Muscle layer of duodenum (tissue), 2 donors: ENCODE data around the gene CDH13.

Experiments
- H3K27ac ChIP-seq: one replicate; pipeline ENCODE4 v1.7.0; 2013; ENCODE audit warnings: mild to moderate bottlenecking, low read length
- H3K27me3 ChIP-seq: one replicate; pipeline ENCODE4 v1.7.0; 2013; ENCODE audit warnings: low read depth, mild to moderate bottlenecking, control low read depth, low read length
- H3K36me3 ChIP-seq, 2 donors: one replicate each; pipeline ENCODE4 v1.7.0; 2013; ENCODE audit warnings: low read length in 2 of 2, control low read depth in 1 of 2, mild to moderate bottlenecking in 1 of 2; ENCODE audit not compliant: insufficient read depth in 2 of 2, control insufficient read depth in 1 of 2
- H3K4me1 ChIP-seq, 2 donors: one replicate each; pipeline ENCODE4 v1.7.0; 2013; ENCODE audit warnings: low read length in 2 of 2, mild to moderate bottlenecking in 2 of 2, control low read depth in 1 of 2, moderate library complexity in 1 of 2; ENCODE audit not compliant: insufficient read depth in 2 of 2, control insufficient read depth in 1 of 2
- H3K4me3 ChIP-seq, 2 donors: one replicate each; pipeline ENCODE4 v1.7.0; 2013; ENCODE audit warnings: low read length in 2 of 2, low read depth in 1 of 2, mild to moderate bottlenecking in 1 of 2
- H3K9me3 ChIP-seq, 2 donors: one replicate each; pipeline ENCODE4 v1.7.0; 2013; ENCODE audit warnings: low read length in 2 of 2, control low read depth in 1 of 2, mild to moderate bottlenecking in 1 of 2; ENCODE audit not compliant: control insufficient read depth in 1 of 2
- donor health status: healthy.

The CDH13 gene

DNA sequence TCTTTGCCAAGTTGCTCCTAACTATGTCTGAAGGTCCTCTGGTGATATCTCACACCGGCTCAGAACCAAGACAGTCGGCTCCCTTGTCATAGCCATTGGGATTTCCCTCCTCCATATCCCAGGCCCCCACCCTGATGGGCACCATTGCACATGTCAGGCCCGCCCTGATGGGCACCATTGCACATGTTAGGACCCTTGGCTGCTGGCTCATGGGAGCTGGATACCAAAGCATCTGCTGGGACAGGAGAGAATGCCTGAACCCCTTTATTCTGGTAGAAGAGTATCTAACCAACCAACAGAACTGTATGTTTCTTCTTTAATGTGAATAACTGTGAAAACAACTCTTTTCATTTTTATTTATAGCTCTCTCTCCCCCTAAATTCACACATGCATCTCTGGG lies 726.5 kb downstream of the CDH13 start:
- H3K9me3 ChIP-seq: no peaks in the 10 kb centered on the region
- H3K4me1 ChIP-seq: no peaks in the 10 kb centered on the region
- no peaks in the 10 kb centered on the region for H3K27me3 ChIP-seq
- no peak overlapping the region for H3K27ac ChIP-seq
- H3K36me3 ChIP-seq: no peaks in the 10 kb centered on the region
- no peak overlapping the region for H3K4me3 ChIP-seq

- Histone ChIP-seq H3K36me3 (no peaks in the 10 kb centered on the region), H3K9me3 (no peaks in the 10 kb centered on the region), H3K27me3 (no peaks in the 10 kb centered on the region), H3K4me3 (no peak overlapping the region), H3K27ac (no peak overlapping the region), H3K4me1 (no peaks in the 10 kb centered on the region)
These were observed 727.2 kb downstream of the CDH13 start for GRCh38 chr16:83354015-83354414.

DNA sequence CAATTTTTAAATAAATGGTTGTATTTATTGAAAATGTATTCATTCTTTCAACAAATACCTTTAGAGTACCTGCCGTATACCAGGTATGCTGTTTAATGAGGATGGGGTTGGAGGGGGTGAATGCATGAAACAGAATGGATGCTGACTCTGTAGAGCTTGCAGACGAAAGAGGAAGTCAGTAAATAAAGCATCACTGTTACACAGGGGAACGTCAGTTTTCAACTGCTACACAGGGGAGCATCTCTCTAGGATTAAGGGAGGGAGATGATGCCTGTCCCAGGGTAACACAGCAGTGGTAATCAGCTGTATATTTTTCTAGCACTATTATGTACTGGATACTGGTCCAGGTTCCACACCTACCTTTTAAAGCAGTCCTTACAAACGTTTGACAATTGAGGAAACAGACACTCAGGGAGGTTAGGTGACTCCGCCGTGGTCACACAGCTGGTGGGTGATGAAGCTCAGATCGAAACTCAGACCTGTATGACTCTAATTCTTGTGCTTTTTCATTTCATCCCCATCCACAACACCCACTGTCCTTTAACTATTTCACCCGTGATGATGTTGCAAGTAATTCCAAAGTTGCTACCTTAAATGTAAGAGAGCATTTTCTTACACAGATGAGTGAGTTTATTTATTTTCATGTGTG lies 728.9 kb downstream of the CDH13 start:
- H3K9me3 ChIP-seq: no peaks in the 10 kb centered on the region
- no peaks in the 10 kb centered on the region for H3K4me1 ChIP-seq
- H3K27ac ChIP-seq: no peak overlapping the region
- no peaks in the 10 kb centered on the region for H3K36me3 ChIP-seq
- no peak overlapping the region for H3K4me3 ChIP-seq
- H3K27me3 ChIP-seq: no peaks in the 10 kb centered on the region

- H3K9me3 ChIP-seq: no peaks in the 10 kb centered on the region
- no peaks in the 10 kb centered on the region for H3K36me3 ChIP-seq
- H3K27ac ChIP-seq: no peak overlapping the region
- no peaks in the 10 kb centered on the region for H3K4me1 ChIP-seq
- H3K27me3 ChIP-seq: no peaks in the 10 kb centered on the region
- H3K4me3 ChIP-seq: no peak overlapping the region
These were observed 729.5 kb downstream of the CDH13 start for GRCh38 chr16:83356266-83356665.

GRCh38 chr16:83356986-83357385 lies 730.2 kb downstream of the CDH13 start:
- Histone ChIP-seq H3K36me3 (no peaks in the 10 kb centered on the region), H3K4me1 (no peaks in the 10 kb centered on the region), H3K9me3 (no peaks in the 10 kb centered on the region), H3K27ac (no peak overlapping the region), H3K4me3 (no peak overlapping the region), H3K27me3 (no peaks in the 10 kb centered on the region)

DNA sequence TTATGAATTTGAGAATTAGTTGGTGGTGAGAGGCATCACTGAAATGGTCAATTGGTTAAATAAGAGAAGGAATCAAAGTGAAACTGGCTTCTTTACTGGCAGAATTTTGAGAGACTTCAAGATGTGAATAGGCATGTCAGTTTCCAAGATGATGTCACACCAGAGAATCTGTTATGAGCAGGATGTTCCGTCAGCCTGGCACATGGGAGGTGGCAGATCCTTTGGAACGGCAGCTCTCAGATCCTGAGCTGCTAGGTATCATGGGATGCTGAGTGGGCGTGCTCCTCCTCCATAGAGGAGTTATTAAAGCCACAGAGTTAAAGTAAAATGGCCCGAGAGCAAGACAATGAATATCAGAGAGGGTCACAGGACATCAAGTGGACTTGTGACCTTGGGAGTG lies 736.8 kb downstream of the CDH13 start:
- no peaks in the 10 kb centered on the region for H3K4me1 ChIP-seq
- no peaks in the 10 kb centered on the region for H3K36me3 ChIP-seq
- no peak overlapping the region for H3K4me3 ChIP-seq
- H3K27ac ChIP-seq: no peak overlapping the region
- no peaks in the 10 kb centered on the region for H3K27me3 ChIP-seq
- H3K9me3 ChIP-seq: no peaks in the 10 kb centered on the region

DNA sequence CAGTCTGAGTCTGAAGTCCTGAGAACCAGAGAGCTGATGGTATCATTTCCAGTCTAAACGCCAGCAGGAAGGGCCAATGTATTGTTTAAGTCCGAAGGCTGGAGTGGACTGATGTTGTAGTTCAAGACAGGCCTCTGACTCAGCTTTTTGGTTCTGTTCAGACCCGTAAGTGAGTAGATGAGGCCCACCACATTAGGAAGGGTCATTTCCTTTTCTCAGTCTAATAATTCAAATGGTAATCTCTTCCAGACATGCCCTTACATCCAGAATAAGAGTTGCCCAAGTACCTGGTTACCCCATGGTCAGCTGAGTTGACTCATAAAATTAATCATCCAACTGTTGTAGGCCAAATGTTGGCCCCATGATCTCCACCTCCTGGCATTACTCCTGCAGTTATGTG lies 738.4 kb downstream of the CDH13 start:
- Histone ChIP-seq H3K4me3 (no peak overlapping the region), H3K4me1 (no peaks in the 10 kb centered on the region), H3K36me3 (no peaks in the 10 kb centered on the region), H3K27ac (no peak overlapping the region), H3K27me3 (no peaks in the 10 kb centered on the region), H3K9me3 (no peaks in the 10 kb centered on the region)

- Histone ChIP-seq H3K36me3 (no peaks in the 10 kb centered on the region), H3K27me3 (no peaks in the 10 kb centered on the region), H3K4me3 (no peak overlapping the region), H3K27ac (no peak overlapping the region), H3K4me1 (no peaks in the 10 kb centered on the region), H3K9me3 (no peaks in the 10 kb centered on the region)
These were observed 739.5 kb downstream of the CDH13 start for GRCh38 chr16:83366228-83366627.

- no peak overlapping the region for H3K27ac ChIP-seq
These were observed 748.2 kb downstream of the CDH13 start for GRCh38 chr16:83374979-83375378.

GRCh38 chr16:83389751-83390150 lies 763.0 kb downstream of the CDH13 start:
- no peak overlapping the region for H3K4me3 ChIP-seq
- H3K27me3 ChIP-seq: no peaks in the 10 kb centered on the region
- no peaks in the 10 kb centered on the region for H3K36me3 ChIP-seq
- H3K9me3 ChIP-seq: no peaks in the 10 kb centered on the region
- H3K4me1 ChIP-seq: no peaks in the 10 kb centered on the region
- no peak overlapping the region for H3K27ac ChIP-seq

More at GRCh38 chr16:83374979-83375378, 748.2 kb downstream of the CDH13 start:
- Histone ChIP-seq H3K9me3 (no peaks in the 10 kb centered on the region), H3K4me1 (no peaks in the 10 kb centered on the region), H3K27me3 (no peaks in the 10 kb centered on the region), H3K36me3 (no peaks in the 10 kb centered on the region), H3K4me3 (no peak overlapping the region)

DNA sequence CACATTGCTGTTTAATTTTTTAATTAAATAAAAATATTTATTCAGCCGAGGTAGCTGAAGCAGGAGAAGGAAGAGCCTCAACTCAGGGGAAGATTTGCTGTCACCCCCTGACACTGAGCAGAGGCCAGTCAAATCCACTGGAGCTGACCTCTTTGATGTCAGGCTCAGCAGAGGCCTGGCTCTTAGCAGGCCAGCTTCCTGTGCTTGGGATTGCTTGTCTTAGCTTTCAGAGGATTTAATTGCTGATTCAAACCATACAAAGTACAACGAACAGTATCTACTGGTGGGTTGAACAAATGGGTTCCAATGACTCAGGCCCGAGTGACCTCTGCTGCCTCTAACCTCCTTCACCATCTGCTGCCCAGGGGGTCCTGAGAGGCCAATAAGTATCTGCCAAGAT lies 764.0 kb downstream of the CDH13 start:
- Histone ChIP-seq H3K27ac (no peak overlapping the region), H3K36me3 (no peaks in the 10 kb centered on the region), H3K27me3 (no peaks in the 10 kb centered on the region), H3K9me3 (no peaks in the 10 kb centered on the region), H3K4me3 (no peak overlapping the region), H3K4me1 (no peaks in the 10 kb centered on the region)

DNA sequence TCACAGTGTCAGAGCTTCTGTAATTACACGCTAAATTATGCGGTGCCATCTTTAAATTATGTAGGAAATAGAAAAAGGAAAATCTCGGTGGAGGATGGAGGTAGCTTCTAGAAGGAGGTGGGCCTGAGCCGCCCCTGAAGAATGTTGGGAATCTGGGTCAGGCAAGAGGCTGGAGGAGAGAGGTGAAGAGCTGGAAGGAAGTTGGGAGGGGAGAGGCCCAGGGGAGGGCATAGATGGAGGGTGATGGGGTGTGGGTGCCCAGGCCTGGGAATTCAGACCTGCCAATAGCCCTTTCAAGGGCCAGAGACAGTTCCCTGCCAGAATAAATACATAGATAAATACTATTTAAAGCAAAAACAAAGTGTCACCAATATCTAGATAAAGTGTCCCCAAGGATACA lies 766.0 kb downstream of the CDH13 start:
- H3K4me3 ChIP-seq: no peak overlapping the region
- no peaks in the 10 kb centered on the region for H3K27me3 ChIP-seq
- no peak overlapping the region for H3K27ac ChIP-seq
- no peaks in the 10 kb centered on the region for H3K4me1 ChIP-seq
- no peaks in the 10 kb centered on the region for H3K36me3 ChIP-seq
- no peaks in the 10 kb centered on the region for H3K9me3 ChIP-seq
